ENCODE measurements around the gene TNFRSF8.

GRCh38 chr1:12094180-12094579 lies 31.1 kb downstream of the TNFRSF8 start:
- TF ChIP-seq POLR2A (IDR thresholded peaks at IDR 0.05): no peak
- TF ChIP-seq, protein P1, sequence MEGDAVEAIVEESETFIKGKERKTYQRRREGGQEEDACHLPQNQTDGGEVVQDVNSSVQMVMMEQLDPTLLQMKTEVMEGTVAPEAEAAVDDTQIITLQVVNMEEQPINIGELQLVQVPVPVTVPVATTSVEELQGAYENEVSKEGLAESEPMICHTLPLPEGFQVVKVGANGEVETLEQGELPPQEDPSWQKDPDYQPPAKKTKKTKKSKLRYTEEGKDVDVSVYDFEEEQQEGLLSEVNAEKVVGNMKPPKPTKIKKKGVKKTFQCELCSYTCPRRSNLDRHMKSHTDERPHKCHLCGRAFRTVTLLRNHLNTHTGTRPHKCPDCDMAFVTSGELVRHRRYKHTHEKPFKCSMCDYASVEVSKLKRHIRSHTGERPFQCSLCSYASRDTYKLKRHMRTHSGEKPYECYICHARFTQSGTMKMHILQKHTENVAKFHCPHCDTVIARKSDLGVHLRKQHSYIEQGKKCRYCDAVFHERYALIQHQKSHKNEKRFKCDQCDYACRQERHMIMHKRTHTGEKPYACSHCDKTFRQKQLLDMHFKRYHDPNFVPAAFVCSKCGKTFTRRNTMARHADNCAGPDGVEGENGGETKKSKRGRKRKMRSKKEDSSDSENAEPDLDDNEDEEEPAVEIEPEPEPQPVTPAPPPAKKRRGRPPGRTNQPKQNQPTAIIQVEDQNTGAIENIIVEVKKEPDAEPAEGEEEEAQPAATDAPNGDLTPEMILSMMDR (IDR thresholded peaks at IDR 0.05): no peak

All from adrenal gland (tissue), 5 donors.